GM18873 (cell line): ENCODE measurements around the gene SSH3.

Source experiments
- ATAC-seq: cut with Tn5 transposase; IDR thresholded peaks from one replicate; pipeline ENCODE4 v1.9.1; 2021; ENCODE audit warnings: mild to moderate bottlenecking, moderate library complexity, moderate number of reproducible peaks; ENCODE audit not compliant: unreplicated experiment, low FRiP score

SSH3 gene

DNA sequence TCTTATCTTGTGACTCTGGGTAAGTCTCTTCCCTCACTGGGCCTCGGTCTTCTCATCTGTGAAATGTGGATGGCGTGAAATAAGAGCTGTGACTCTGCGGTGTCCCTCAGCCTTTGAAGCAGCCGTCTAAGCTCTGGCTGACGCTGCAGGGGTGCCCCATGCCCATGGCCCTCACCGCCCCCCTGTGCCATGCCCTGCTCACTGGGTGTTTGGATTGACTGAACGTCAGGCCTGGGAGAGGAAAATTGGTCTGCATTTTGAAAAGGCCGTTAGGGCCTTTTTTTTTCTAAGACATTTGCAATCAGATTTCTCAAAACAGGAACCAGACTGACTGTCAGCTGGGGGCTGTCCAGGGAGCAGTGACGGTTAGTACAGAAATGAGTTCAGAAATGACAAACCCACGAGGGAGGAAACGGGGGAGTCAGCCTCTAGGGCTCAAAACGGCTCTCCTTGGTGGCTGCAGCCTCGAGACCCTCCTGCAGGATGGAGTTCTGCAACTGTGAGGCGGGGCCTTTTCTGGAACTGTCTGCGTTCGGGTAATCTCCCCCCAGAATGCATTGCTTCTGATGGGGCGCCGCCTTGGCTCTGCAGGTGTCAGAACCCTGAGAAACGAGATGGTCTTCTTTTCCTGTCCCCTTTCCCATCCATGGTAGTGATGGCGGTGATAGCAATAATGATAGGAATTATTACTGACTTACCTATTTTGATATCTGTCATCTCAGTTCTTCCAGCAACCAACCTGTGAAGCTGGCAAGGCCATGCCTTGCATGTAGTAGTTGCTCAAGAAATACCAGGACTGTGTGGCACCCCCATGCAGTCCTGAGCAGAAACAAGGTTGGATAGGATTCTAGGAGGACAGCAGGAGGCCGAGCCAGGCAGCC lies 35.0 kb upstream of the SSH3 start:
- ATAC-seq: peak; percentile 34

DNA sequence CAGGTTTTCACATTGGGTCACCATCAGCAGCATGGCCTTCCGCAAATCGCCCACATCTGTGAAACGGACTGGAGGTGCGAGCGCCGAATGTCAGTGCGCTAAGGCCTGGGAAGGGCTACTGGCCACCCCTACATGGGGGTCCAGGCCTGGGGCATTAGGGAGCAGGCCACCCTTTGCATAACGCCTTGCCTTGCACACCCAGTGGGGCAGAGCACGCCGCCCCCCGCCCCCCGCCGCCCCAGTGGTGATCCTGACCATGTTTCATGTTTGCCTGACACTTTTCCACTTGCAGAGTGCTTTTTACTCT lies 34.4 kb upstream of the SSH3 start:
- no peak for ATAC-seq

DNA sequence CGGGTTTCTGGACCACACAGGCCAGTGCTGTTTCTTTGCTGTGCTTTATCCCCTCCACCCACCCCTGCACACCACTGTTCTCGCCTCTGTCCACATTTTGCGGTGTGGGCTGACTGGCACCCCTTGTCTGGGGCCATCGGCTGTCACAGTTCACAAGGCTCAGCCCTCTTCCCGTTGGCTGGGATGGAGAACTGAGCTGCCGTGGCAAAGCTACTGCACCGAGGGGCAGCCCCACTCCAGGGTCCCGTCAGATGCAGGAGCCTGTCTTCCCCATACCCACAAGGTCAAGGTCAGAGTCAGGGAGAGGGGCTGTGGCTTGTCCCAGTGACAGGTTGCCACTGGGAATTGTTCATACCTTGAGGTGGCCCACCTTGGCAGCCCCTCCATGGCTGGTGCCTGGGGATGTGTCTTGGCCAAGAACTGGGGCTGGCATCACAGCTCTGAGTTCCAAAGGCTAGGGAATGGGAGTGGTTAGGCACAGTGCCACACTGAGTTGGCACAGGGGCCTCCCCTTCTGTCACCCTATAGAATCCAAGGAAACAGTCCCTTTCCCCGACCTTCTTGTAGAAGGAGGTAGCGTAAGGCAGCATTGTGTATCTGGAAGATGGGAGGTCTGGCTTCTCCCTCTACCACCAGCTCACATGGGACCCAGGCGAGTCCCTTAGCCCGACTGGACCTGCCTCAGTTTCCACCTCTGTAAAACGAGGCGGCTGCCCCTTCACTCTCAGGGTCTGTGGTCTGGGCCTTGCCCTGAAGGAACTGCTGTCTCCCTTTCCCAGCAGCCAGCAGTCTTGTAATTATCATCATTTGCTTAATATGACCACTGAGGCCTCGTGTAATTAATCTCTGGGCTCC lies 33.7 kb upstream of the SSH3 start:
- ATAC-seq: no peak

DNA sequence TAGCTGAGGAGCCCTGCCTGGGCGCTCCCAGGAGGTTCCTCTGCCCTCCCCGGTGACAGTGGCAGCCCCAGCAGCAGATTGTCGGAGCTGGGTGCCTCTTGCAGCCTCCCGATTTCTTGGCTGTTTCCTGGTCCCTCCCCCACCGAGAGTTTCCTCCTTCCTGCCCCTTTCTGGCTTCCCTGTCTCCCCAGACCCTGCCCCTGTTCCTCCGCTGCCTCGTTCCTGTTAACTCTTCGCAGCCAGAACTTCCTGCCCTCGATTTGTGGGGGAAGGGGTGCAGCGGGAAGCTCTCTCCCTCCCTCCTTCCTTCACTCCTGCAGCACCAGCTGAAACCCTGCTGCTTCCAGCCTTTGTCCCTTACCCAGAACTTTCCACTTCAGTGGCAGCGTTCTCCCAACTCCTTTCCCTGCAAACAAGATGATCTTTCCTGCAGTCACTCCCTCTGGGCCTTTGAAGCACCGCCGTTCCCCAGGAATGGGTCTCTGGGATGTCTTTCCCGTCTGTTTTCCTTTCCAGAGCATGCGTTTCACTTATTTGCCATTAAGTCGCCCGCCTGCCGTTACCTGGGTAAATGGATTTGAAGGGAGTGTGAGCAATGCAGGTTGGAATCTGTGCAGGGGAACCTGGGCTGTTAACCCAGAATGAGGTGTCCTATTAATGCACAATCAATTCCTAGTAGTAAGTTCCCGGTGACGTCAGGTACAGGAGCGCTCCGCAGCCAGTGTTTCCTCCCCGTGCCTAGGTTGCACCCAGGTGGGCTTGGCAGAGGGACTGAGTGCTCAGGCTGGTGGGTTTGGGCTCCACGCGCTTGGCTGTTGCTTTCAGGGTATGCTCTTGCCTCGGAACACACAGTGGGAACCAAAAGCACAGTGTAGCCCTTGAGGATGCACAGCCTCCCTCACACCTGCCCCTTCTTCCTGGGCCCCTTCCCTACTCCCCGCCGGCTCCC lies 32.8 kb upstream of the SSH3 start:
- no peak for ATAC-seq

DNA sequence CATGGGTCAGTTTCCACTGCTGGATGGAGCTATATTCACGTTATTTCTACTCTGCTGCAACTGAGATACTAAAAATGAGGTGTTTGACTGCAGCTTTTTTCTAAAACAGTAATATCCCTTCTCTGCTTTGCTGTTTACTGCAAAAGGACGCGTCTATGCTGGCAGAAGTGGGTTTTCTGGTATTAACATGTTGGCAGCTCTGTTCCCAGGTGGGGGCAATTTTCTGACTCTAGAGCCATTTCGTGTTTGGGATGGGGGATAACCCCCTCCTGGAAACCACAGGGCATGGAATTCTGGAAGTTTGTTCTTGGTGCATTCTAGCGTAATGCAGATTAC lies 32.2 kb upstream of the SSH3 start:
- ATAC-seq: no peak

DNA sequence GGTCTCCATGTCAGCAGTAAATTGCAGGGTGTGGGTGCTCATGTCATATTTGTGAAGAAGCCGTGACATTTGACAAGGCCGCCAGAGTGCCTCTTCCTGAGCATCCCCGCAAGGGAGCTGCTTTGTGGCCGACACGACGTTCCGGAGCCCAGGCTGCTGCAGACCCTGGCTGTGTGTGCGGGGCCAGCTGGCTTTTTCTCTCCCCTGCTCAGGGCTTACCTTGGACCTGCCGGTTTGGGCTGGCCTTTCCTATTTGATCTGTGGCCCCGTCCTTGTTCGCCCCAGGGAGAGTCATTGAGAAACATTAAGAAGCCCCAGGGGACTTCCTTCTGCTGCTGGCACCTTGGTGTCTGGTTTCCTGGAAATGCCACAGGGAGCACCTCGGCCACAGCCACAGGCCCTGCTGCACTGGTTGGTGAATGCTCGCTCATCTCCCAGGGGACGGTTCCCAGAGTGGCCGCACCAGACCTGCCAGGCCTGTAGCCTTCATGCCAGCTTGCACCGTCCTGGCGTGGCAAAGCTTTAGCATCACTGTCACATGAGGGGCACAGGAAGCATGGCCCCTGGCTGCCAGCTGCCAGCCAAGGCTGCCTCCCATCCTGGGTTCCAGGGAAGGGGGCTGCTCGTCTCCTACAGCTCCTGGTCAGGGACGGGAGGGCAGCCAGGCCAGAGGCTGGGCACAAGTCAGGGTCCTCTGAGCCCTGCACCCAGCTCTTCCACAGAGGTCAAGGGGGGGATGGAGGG lies 31.6 kb upstream of the SSH3 start:
- ATAC-seq: no peak

DNA sequence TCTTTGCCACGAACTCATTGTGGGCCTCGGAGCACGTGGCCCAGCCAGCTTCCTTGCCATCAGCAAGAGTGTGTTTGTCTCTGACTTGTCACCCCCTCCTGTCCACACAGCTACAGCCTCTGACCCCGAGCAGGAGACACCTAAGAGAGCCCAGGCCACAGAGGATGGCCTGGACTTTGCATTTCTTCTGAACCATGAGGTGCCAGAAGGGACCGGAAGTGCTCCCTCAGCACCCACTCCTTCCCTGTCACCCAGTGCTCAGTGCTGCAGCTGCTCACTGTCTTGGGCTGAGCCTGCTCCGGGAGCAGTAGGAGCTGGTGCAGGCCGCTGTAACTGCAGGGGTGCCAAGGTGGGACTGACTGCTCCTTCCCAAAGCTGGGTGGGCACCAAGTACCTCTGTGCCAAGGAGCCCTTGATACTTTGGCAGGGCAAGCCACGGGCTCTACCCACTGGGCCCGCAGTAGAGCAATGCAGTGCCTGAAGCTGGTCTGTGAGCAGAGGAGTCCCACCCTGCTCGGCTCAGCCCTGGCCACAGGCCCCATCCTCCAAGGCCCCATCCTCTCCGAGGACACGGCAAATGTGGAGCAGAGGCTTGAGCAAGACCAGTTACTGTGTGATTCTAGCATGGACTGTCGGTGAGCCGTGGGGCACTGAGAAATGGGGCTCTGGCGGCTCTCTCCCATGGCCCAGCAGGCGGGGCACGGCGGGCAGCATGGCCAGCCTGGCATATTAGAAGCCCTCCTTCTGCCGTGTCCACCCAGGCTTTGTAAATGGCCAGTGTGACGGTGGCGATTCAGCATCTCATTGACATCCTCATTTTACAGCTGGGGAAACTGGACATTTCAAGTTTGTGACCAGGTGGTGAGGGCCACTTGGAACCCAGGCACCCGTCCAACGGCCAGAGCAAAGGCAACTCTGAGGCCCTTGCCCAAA lies 30.7 kb upstream of the SSH3 start:
- ATAC-seq: no peak

DNA sequence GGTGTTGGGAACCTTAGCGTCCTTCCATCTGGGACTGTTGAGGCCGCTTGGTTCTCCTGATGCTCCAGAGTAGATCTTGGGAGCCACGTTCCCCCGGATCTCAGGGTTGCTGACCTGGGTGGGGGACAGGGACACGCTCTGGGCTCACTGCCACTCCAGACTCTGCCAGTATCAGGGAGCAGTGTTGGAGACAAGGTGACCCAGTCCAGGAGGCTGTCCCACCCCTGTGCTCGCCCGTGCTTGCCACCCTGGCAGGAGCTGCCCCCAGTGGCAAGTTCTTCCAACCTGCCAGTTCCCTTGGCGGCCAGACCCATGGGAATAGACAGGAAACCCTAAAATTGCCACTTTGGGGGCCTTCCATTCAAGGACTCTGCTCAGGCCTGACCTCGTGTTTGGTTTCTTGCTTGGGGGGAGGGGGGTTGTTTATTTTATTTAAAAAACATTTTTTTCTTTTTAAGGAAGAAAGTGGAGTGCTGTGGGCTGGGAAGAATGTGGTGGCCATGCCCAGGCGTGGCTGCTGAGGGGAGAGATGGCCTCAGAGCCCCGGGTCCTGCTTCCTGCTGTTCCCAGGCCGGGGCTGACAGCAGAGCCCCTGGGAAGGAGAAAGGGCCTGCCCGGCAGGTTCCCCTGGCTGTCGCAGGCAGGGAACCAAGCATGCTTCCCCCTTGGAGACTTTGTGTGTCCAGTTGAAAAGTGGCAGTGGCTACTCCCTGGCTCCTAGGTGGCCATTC lies 29.9 kb upstream of the SSH3 start:
- ATAC-seq: no peak

DNA sequence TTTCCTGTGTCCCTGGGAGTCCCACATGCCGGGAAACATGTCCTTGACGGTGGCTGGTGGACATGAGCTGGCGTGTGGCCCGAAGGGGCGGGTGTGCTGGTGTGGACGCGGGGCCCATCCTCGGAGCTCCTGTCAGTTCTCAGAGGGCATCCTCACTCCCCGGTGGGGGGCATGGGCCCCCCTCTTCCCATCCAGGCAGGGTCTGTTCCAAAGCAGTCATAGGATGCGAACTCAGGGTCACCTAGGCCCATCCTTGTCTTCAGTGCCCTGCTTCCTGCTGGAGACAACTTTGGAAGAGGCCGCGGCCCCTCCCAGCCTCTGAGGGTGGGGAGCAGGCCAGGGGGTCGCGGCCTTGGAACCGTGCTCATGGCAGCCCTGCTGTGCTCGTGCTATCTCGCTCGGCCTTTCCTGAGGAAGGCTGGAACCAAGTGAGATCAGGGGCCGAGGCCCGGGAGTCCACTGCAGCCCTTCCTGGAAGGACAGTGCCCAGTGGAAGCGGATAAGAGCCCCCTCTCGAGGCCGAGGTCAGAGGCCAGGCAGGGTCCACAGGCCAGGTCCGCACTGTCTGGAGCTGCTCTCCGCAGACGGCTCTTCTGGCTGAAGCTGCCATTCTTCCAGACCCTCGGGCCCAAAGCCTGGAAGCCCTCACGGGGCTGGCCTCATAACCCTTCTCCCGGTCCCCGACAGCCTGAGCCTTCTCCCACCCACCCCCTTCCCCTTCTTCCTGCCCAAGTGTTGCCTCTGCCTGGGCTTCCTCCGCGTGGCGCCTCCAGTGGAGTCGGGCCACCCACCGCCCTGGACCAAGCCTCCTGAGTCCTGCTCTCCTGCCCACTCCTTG lies 28.3 kb upstream of the SSH3 start:
- no peak for ATAC-seq

DNA sequence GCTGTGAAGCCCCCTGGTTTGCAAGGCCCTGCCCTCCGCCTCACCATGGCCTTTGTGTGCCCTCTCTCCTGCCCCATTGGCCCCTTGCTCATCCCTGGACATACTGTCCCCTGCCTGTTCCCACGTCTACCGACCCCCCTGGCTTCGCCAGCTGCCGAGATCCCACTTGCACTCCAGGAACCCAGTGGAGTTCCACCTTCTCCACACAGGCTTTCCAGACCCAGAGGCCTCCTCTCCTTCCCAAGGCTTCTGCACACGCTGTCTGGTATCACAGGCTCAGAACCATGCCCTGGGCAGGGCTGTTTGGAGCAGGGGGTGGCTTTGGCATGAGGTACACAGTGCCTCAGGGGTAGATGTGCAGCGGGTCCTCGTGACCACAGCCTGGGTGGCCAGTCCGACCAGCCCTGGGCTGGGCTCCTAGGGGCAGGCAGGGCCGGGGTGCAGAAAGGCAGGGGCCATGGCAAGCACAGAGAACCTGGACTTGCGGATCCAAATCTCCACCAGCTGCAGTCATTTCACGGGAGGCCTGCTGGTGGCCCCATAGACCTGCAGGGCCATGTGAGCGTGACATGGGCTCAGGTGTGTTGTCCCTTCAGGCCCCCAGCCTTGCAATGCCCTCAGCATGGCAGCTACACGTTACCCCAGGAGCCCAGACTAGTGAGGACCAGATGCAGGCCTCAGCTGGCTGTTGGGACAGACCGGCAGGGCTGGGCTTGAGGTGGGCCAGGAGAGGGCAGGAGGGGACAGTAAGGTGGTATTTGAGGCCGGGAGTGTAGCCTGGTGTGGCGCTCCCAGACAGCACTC lies 27.5 kb upstream of the SSH3 start:
- ATAC-seq: no peak

DNA sequence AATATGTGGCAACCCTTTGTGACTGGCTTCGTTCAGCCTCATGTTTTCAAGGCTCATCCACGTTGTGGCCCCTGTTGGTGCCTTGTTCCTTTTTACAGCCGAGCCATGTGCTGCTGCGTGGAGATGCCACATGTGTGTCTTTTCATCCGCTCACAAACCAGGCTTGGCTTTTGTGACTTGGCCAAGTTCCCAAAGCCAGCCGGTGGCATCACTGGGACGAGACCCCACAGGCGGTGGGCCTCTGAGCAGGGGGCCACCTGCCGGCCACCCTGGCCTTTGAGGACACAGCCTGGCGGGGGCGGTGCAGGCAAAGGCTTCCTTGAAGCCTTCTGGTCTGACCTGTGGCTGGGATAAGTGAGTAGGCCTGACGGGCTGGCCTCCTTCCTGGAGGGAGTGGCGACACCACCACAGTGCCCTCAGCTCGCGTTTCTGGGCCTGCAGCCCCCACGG lies 26.5 kb upstream of the SSH3 start:
- no peak for ATAC-seq

DNA sequence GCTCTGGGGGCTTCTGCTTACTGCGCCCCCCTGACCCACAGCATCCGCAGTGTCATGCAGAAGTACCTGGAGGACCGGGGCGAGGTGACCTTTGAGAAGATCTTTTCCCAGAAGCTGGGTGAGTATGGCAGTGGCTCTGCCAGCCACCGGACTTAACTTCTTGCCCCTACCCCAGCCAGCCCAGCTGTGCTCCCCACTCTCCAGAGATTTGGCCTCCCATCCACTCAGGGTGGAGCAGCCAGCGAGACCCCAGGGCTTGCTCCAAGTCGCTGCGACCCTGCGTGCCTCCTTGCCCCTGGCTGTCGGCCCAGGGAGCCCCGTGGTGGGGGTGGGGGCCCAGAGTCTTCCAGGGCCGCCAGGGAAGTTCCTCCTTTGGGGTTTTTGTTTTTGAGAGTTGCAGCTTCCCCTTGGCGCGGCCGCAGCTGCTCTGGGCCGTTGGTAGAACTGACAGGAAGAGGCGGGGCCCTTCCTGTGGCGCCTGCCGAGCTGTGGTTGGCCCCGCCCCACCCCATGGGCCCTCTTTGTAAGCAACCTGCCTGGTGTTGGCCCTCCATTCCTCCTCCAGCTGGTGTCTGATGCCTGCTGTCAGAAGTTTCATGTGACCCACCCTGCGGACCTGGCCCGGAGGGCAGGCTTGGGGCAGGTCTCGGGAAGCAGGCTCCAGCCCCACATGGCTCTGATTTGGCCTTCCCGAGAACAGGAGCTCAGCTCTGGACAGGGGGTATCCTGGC lies 25.9 kb upstream of the SSH3 start:
- peak; percentile 71 for ATAC-seq

DNA sequence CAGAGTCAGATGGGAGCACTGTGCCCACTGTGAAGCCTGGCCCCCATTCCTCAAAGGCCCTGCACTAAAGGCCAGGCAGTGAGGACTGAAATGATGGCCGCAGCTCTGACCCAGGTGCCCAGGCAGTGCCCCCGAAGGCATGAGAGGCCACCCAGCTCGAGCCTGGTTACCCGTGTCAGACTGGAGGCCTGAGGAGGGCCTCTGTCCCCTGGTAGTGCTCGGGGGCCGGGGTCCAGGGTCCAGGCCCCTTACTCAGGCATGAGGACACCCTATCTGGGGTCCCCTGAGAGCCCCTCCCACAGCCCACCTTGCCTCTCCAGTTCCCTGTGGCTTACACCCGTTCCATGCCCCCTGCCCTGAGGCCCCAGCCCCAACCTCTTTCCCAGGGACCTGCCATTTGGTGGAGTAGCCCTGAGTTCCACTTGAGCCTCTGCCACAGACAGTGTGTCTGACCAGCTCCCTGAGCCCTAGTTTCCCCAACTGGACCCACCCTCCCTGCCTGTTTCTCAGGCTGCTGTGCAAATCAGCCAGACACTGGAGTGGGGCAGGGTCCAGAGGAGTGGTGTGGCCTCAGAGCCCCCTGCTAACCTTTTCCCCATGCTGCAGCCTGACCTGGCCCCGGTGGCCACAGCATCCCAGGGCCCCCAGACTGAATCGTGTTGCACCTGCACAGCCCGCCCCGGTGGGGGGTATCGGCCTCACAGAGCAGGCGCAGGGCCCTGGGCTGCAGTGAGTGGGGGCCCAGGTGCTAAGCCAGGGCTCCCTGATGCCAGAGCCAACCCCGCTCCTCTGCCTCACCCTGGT lies 25.0 kb upstream of the SSH3 start:
- peak; percentile 10 for ATAC-seq

DNA sequence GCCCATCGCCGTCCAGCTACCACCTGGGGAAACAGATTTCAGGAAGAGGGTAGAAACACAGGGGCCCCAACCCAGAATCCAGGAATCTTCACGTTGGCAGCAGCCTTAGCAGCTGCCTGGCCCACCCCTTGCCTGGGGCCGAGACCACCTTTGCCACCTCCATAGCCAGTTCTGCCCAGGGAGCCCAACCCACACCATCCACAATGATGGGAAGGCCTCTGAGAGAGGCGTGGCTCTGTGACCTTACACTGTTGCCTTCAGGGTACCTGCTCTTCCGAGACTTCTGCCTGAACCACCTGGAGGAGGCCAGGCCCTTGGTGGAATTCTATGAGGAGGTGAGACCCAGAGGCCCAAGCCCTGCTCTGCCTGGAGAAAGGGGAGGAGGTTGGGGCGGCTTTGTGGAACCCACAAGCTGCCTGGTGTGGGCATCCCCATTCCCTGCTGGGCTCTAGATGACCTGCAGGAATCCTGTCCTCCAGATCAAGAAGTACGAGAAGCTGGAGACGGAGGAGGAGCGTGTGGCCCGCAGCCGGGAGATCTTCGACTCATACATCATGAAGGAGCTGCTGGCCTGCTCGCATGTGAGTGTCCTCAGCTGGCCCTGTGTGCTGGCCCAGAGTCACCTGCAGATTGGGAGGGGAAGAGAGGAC lies 24.3 kb upstream of the SSH3 start:
- ATAC-seq: no peak
